Osteocyte (in vitro differentiated cells): ENCODE measurements around the gene MYO9A. TPM values are rescaled to one million over a fixed set of nuclear protein-coding genes. Genes with fewer than 3 reads are reported as not detected.

ENCODE experiments used
- DNase-seq: peaks from one replicate; pipeline ENCODE4 v3.0.0; 2021; ENCODE audit warnings: mixed read lengths; ENCODE audit not compliant: unreplicated experiment; ENCODE audit errors: extremely low spot score
- H3K27ac Mint-ChIP-seq: one replicate; pipeline ENCODE4 v1.8.0; 2021; ENCODE audit warnings: mild to moderate bottlenecking, mixed read lengths; ENCODE audit not compliant: unreplicated experiment
- H3K27me3 Mint-ChIP-seq: one replicate; pipeline ENCODE4 v1.8.0; 2021; ENCODE audit warnings: mixed read lengths; ENCODE audit not compliant: unreplicated experiment
- H3K36me3 Mint-ChIP-seq: one replicate; pipeline ENCODE4 v1.8.0; 2021; ENCODE audit warnings: mixed read lengths; ENCODE audit not compliant: unreplicated experiment
- H3K4me1 Mint-ChIP-seq: one replicate; pipeline ENCODE4 v1.8.0; 2021; ENCODE audit warnings: mixed read lengths; ENCODE audit not compliant: unreplicated experiment
- H3K4me3 Mint-ChIP-seq: one replicate; pipeline ENCODE4 v1.8.0; 2021; ENCODE audit warnings: mild to moderate bottlenecking, moderate library complexity, mixed read lengths; ENCODE audit not compliant: unreplicated experiment
- H3K9me3 Mint-ChIP-seq: one replicate; pipeline ENCODE4 v1.8.0; 2021; ENCODE audit warnings: mixed read lengths; ENCODE audit not compliant: unreplicated experiment
- CTCF ChIP-seq: fragments of 200-600 bp; sonication (generic); IDR thresholded peaks from 2 replicates; pipeline ENCODE4 v1.5.0; 2021; ENCODE audit warnings: antibody characterized with exemption, mild to moderate bottlenecking, moderate library complexity
- total RNA-seq: library from RNA; stranded (reverse); gene quantifications from 2 replicates; pipeline ENCODE4 v1.2.1, GENCODE V29; 2021

MYO9A gene
- total RNA-seq, 1 donor from 2014 or later = 39.6 TPM

DNA sequence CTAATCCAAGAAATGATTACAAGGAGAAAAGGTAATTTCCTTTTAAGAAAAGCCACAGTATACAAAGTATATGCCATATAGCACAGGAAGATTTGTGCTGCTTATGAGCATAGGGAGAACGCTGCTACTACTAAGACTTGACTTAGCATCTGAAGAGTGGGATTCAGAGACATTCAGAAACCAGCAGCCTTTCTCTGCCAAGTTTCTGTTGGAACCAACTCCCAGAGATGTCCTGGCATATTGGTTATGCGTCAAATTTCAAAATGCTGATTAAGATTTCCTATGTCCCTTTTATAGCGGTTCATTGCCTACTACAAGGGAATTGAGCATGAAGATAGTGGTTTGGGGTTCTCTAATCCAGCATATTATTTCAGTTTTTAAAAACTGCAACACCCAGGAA, 302.6 kb downstream of the MYO9A start:
- H3K36me3 Mint-ChIP-seq = peaks cover 9% of the 10 kb centered on the region
- no peak for TF ChIP-seq CTCF
- no peak overlapping the region for H3K4me3 Mint-ChIP-seq
- no peak overlapping the region for H3K27ac Mint-ChIP-seq
- no peak for DNase-seq
- H3K9me3 Mint-ChIP-seq = peaks cover 8% of the 10 kb centered on the region
- H3K4me1 Mint-ChIP-seq = peaks cover 6% of the 10 kb centered on the region
- no peaks in the 10 kb centered on the region for H3K27me3 Mint-ChIP-seq

DNA sequence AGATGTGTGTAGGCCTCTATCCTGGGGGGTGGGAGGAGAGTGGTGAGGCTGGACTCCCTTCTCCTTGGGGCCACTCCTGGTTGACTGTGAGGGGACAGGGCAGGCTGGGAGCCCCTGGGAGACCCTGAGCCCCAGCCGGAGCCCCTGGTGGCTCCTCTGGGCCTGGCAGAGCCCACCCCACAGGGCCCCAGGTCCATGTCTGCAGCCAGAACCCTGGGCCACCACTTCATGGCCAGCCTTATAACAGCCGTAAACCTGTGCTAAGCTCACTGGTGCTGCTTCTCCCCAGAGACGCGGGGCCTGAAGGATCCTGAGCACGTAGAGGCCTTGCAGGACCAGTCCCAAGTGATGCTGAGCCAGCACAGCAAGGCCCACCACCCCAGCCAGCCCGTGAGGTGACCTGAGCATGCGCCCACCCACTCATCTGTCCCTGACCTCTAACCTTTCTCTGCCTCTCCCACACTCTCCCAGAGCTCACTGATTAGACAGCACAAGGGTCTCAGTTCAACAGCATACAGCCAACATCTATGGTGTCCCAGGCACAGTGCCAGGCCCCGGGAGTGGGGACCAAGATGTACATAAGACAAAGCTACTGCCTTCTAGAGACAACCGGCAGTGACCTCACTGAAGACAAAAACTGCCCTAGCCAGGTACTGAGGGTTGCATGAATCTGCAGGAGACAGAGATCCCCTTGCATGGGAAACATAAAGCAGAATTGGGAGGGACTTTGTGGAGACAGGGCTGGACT, 304.1 kb downstream of the MYO9A start:
- Mint-ChIP-seq H3K4me1 (peaks cover 6% of the 10 kb centered on the region), H3K9me3 (peaks cover 8% of the 10 kb centered on the region), H3K27me3 (no peaks in the 10 kb centered on the region), H3K4me3 (no peak overlapping the region), H3K27ac (no peak overlapping the region), H3K36me3 (peaks cover 5% of the 10 kb centered on the region)
- no peak for TF ChIP-seq CTCF
- peak; percentile 76 for DNase-seq

GRCh38 chr15:71812966-71813722, 304.8 kb downstream of the MYO9A start:
- Mint-ChIP-seq H3K36me3 (peaks cover 2% of the 10 kb centered on the region), H3K27ac (no peak overlapping the region), H3K4me3 (no peak overlapping the region), H3K9me3 (peaks cover 5% of the 10 kb centered on the region), H3K27me3 (no peaks in the 10 kb centered on the region), H3K4me1 (peaks cover 10% of the 10 kb centered on the region)
- TF ChIP-seq CTCF = no peak
- DNase-seq = peak; percentile 82

DNA sequence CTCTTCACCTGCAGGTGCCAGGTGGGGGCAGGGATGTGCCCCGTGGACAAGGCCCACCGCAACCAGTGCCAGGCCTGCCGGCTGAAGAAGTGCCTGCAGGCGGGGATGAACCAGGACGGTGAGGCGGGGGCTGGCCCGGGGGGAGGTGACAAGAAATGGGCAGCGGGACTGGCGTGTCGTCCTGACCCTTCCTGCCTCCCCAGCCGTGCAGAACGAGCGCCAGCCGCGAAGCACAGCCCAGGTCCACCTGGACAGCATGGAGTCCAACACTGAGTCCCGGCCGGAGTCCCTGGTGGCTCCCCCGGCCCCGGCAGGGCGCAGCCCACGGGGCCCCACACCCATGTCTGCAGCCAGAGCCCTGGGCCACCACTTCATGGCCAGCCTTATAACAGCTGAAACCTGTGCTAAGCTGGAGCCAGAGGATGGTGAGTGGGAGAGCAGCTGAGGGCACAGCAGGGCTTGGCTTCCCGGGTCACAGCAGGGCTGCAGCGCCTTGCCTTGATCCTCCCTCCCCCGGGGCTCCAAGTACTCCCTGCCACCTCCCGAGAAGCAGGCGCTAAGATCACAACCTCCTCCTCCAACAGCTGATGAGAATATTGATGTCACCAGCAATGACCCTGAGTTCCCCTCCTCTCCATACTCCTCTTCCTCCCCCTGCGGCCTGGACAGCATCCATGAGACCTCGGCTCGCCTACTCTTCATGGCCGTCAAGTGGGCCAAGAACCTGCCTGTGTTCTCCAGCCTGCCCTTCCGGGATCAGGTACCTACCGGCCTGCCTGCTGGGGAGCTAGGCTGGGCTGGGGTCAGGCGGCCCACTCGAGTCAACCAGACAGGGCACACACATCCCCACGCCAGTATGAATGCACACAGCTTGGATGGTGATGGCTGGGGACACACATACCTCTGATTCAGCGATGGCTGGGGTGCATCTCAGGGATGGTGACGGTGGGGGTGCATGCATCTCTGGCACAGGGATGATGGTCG, 305.9 kb downstream of the MYO9A start:
- H3K4me3 Mint-ChIP-seq = no peak overlapping the region
- no peak for TF ChIP-seq CTCF
- no peak overlapping the region for H3K27ac Mint-ChIP-seq
- H3K36me3 Mint-ChIP-seq = no peaks in the 10 kb centered on the region
- no peaks in the 10 kb centered on the region for H3K9me3 Mint-ChIP-seq
- DNase-seq = peak; percentile 77
- H3K27me3 Mint-ChIP-seq = no peaks in the 10 kb centered on the region
- peaks cover 21% of the 10 kb centered on the region for H3K4me1 Mint-ChIP-seq
